HG03097 (cell line): ENCODE data around the gene GRM4.

ENCODE experiments used
- ATAC-seq: cut with Tn5 transposase; IDR thresholded peaks from one replicate; pipeline ENCODE4 v1.9.1; 2021; ENCODE audit not compliant: unreplicated experiment, low FRiP score

GRM4 gene

DNA sequence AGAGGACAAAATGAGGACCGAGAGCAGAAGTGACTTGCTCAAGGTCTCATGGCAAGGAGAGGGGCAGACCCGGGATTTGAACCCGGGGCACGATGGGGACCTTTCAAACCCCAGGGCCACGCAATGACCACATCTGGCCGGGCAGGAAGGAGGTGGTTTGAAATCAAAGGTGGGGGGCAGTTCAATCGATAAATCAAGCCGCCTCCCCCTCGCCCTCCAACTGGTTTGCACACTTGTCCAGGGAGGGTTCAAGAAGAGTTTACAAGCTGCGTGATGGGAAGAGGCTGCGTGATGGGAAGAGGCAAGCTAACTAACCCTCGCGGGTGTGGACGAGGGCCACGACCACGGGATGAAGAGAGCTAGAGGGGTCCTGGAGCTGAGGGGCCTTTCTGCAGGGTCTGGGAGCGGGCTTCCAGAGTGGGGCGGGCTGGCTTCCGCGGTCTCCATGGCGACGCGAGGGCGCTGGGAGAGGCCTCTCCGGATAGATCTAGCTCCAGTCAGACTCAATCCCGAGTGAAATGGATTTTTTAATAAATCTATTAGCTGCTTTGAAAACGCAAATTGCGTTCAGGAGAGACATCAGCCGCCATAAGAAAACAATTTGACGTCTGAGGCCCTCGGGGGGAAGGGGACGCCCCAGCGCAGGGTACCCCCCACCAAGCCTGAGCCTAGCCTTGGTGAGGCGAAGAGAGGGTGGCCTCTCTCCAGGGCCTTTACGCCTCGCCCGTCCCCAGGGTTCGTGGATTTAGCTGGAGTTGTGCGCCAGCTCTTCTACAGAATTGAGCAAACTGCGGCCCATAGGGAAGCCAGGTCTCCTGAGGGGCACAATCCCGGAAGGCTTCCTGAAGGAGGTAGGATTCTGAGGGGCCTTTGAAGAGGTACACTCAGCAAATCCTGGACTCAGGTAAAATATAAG lies 143.9 kb downstream of the GRM4 start:
- ATAC-seq: no peak

- no peak for ATAC-seq
Measured at GRCh38 chr6:34000281-34000680, 145.6 kb downstream of the GRM4 start.

DNA sequence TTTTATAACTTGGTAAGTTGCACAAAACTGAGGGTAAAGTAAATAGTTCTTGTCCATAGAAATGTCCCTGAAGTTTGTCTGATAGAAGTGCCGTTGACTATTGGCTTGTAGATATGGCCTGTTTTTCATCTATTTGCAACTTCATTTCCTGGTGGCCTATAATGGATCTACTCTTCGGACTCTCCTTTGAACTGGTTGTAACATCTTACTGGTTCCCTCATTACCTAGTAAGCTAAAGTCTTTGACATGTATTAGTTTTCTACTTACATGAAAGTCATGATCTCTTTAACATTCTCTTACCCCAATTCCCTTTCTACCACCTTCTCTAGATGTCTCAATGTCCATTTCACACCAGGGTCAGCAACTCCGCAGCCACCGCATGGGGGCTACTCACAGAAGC lies 146.3 kb downstream of the GRM4 start:
- ATAC-seq: no peak

DNA sequence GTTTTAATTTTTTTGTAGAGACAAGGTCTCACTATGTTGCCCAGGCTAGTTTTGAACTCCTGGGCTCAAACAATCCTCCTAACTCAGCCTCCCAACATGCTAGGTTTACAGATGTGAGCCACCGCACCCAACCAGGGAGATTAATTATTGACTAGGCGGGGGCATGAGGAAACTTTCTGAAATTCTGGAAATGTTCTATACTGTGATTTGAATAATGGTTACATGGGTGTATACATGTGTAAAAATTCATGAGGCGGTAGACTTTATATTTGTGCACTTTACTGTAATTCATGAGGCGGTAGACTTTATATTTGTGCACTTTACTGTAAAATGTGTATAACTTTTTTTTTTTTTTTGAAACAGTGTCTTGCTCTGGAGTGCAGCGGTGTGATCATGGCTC lies 147.2 kb downstream of the GRM4 start:
- ATAC-seq: no peak

DNA sequence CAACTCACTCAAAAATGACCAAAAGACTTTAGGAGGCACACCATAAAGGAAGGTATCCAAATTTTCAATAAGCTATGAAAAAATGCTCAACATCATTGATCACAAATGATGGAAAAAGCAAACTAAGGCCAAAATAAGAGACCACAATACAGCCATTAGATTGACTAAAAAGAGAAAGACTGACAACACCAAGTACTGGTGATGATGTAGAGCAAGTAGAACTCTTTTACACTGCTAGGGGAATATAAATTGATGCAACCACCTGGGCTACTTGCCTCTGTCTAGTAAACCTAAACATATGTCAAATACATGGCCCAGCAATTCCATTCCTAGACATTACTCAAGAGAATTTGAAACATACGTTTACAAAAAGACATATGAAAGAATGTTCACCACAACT lies 148.6 kb downstream of the GRM4 start:
- no peak for ATAC-seq

DNA sequence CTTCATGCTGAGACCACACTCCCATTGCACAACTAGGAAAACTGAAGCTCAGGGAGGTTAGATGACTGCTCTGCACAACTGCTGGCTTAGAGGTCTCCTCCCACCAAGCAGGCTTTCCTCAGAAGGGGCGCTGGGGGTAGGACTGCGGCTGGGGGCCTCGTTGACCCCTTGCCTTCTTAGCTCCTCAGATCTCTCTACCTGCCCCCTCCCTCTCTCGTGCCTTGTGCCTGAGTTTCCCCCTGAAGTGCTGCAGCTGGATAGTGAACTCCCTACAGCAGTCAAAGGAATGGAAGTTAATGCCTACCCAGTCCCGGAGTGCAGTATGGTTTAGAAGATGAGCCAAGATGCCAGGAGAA lies 149.8 kb downstream of the GRM4 start:
- ATAC-seq: no peak

DNA sequence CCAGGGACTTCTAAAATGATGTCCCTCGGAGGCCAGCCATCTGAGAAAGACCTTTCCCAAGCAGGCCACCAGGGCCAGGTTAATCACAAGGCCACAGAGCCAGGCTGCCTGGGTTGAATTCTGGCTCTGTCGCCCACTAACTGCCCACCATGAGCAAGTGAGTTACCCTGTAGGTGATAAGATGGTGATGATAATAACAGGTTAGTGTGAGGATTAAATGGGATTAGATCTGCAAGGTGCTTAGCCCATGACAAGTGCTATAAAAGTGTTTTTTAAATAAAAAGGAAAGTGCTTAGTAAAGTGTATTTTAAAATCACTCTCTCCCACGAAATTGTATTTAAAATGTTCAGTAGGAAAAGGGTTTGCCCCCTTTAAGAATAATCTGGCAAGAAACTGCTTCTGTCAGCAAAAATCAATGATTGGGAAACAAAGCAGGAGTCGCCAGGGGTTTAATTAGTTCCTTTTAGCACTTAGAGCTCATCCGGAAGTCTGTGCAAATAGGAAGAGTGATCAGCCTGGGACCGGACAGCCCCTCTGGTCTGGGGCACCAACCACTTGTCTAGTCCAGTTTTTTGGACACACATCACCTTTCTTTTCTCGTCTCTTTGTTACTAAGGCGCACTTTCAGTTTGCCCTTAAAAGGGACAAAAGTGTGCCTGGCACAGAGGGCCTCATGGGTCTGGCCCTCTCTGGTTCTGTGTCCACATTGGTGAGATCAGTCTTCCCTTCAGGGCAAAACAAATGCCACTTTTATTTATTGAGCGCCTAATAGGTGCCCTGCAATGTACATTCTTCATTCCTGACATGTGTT lies 150.4 kb downstream of the GRM4 start:
- ATAC-seq: no peak

DNA sequence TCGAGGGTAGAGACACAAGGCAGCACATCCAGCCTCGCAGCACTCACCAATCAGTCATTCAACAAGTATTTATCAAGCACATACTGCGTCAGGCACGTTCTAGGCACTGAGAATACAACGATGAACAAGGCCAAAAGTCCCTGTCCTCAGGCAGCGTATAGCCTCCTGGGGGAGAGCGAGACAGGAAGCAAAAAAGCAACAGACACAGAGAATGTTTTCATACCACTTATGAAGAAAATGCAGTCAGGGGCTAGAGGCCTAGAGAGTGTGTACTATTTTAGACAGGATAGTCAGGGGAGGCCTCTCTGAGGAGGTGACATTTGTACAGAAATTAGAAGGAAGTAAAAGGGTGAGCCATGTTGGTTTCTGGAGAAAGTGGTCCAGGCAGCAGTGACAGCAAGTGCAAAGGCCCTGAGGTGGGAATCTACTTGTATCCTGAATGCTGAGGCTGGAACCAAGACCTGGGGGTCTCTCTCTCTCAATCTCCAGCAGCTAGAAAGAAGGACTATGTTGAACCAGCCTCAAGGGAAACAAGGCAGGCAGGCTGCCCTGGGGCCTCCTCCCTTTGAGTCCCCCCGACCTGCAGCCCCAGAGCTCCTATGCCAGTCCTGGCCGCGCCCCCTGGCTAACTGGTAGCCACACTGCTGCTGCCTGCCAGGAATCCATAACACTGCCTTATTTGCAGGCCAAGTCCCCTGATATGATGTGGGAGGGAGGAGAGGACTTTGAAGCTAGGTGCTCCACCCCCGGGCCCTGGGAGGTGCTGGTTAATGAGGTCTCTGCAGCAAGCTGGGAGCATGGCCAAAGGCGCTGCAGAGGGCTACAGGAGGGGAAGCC lies 151.2 kb downstream of the GRM4 start:
- no peak for ATAC-seq

DNA sequence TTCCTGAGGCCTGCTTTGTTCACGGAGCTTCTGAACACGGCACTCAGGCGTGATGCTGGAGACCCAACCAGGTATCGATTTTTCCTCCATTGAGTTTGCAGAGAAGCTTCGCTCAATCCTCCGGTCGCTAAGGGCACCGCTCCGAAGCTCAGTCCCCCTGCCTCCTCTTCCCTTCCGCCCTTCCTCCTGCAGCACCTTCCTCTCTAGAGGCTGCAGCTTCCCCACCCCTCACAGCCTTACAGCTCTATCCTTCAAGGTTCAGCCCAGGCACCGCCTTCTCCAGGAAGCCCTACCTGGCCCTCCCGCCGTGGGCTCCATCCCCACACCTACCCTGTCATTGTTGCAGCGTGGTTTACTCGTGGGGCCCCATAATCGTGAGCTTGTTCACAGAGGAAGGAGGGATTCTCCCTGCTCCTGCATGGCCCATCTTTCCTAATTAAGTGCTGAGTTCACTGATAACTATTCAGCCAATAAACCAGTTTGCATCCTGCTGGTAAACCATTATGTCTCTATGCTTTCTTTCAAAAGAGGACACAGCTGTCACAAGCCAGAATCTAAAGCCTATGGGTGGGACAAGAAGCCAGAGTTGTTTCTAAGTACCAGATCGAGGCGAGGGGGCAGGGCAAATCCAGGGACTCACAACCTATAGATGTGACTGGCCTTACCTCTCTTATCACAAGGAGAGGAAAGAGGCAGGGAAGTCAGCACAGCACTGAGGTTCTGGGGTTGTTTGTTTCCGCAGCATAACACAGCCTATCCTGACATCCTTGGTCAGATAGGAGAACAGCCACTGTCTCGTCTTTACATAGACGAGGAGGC lies 152.0 kb downstream of the GRM4 start:
- no peak for ATAC-seq

DNA sequence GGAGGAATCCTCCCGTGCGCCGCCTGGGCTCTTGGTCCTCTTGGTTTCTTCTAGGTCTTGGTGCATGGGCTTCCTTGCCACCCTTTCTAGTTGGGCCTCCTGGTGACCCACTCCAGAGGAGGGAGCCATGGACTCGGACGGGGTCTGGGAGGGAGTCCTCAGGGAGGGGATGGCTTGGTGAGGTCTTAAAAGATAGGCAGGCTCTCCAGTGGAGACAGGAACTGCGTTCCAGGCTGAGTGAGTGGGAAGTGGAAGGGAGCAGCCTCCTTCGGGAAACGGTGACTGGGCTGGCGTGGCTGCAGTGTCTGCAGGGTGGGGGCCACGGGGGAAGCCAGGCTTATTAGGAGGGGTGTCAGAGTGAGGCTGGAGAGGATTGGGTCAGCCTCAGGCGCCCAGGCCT lies 152.8 kb downstream of the GRM4 start:
- ATAC-seq: no peak

DNA sequence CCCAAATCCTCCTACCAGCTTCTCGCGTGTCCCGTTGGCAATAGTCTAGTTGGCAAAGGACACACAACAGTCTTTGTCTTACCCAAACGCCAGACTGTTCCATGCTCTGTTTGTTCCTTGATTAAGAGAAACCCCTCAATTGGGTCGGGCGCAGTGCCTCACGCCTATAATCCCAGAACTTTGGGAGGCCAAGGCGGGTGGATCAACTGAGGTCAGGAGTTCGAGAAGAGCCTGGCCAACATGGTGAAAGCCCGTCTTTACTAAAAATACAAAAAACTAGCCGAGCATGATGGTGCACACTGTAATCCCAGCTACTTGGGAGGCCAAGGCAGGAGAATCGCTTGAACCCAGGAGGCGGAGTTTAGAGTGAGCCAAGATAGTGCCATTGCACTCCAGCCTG lies 153.7 kb downstream of the GRM4 start:
- no peak for ATAC-seq

GRCh38 chr6:33991610-33992009 lies 154.3 kb downstream of the GRM4 start:
- no peak for ATAC-seq

GRCh38 chr6:33990061-33990541 lies 155.8 kb downstream of the GRM4 start:
- no peak for ATAC-seq

GRCh38 chr6:33989016-33989854 lies 156.7 kb downstream of the GRM4 start:
- no peak for ATAC-seq

DNA sequence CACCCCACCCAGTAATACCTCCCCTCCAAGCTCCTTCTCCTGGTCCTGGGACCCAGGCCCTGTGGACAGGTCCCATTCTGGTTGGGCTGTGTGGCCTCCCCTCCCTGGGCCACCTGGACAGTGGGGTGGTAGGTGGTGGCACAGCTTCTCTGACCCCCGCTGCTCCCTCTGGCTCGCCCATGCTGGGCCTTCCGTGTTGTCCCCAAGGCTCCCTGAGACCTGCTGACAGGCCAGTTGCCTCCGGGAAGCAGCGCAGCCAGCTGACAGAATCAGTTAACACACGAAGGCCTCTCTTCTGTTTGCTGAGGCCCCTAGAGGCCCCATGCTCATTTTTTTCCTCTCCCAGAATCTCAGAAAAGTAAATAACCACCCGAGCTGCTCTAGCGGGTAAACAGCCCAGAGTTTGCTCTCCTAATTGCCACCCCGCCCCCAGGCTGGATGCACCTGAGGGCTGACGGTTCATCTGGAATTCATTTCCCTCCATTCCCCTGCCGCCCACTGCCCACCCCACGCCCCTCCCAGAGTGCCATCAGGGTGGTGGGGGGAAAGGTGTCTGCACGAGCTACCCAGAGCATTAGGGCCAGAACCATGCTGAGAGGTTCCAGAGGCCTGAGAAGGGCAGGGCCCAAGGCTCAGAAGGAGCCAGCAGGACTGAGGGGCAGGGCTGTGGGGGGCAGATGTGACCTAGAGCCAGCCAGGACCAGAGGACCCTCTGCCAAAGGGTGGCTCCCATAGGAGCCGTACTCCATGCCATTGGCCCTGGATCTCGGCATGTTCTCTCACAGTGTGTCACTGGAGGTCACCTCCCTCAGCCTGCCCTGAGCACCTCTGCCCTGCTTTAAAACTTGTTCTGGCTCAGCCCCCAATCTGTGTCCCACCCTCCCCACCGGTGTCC lies 157.5 kb downstream of the GRM4 start:
- no peak for ATAC-seq

GRCh38 chr6:33987531-33988021 lies 158.3 kb downstream of the GRM4 start:
- ATAC-seq: no peak

DNA sequence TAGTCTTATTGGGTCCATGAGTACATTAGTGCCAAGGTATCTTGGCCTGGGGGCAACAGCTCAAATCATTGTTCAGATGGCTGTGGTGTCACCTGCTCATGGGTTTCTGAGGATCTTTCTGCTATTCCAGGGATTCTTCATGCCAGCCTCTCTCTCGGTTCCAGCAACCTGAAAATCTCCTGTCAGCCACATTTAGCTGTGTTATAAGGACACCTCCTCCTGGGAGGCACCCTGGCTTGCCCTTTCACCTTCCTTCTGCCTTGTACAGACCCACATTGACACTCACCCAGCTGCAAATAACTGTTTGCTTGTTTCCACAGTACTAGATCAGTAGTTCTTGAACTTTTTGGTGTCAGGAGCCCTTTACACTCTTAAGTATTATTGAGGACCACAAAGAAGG lies 159.9 kb downstream of the GRM4 start:
- no peak for ATAC-seq

DNA sequence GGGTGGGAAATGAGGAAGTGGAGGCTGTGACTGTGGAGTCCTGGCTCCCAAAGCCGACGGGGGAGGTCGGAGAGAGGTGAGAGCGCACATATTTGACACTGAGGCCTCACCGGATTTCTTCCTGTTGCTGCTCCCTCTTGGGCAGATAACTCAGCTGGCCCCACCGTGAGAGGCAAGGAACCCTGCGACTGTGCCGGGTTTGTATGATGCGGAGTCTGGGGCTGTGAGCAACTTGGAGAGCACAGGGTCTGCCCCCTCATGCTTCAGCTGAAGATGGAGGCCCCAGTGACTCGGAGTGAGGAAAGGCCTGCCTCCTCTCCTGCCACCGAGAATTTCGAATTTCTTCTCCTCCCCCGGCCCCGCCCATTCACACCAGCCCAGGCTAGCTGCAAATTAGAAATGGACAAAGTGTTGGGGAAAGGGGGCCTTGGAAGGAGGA lies 160.6 kb downstream of the GRM4 start:
- no peak for ATAC-seq
